PC-3 (cell line): ENCODE results near the gene AANAT. TPM values are rescaled to one million over a fixed set of nuclear protein-coding genes. Genes with fewer than 3 reads are reported as not detected.

Experiments
- ATAC-seq: fragments of 200-7000 bp; cut with Tn5 transposase; 2 replicates; pipeline ENCODE4 v1.9.1; 2020; ENCODE audit warnings: mild to moderate bottlenecking, moderate library complexity
- BruUV-seq: library from RNA; stranded (reverse); fragments of 400-500 nt; replicated peaks from 2 replicates; lab custom pipeline; 2021; lab: Mats Ljungman, UMichigan
- CTCF ChIA-PET: fragments of 300-600 bp; sonication (Branson Sonifier 250); formaldehyde crosslinking; loops from one replicate; lab custom pipeline; 2022; ENCODE audit warnings: antibody characterized with exemption; lab: Charles Lee
- POLR2A ChIA-PET: fragments of 300-600 bp; sonication (Branson Sonifier 250); formaldehyde crosslinking; loops from one replicate; lab custom pipeline; 2022; ENCODE audit warnings: antibody characterized with exemption; ENCODE audit not compliant: unreplicated experiment; lab: Charles Lee
- DNase-seq: peaks from one replicate; pipeline ENCODE4 v3.0.0-alpha.2; 2015
- H2AFZ ChIP-seq: fragments of 300-600 bp; sonication (generic); 2 replicates; pipeline ENCODE4 v1.6.0; 2016; ENCODE audit warnings: antibody characterized with exemption, low read length
- H3F3A ChIP-seq: fragments of 300-600 bp; sonication (generic); one replicate; pipeline ENCODE4 v1.6.0; 2017; ENCODE audit warnings: antibody characterized with exemption, low read length, control low read depth, mild to moderate bottlenecking; ENCODE audit not compliant: unreplicated experiment
- H3K27ac ChIP-seq: fragments of 300-600 bp; sonication (generic); 2 replicates; pipeline ENCODE4 v1.5.1; 2016; ENCODE audit warnings: mild to moderate bottlenecking, low read length
- H3K27me3 ChIP-seq: fragments of 300-600 bp; sonication (generic); 2 replicates; pipeline ENCODE4 v1.6.1; 2016; ENCODE audit warnings: low read length, mixed read lengths
- H3K36me3 ChIP-seq: fragments of 300-600 bp; sonication (generic); 2 replicates; pipeline ENCODE4 v1.6.1; 2016; ENCODE audit warnings: low read depth, mixed run types, low read length, mixed read lengths
- H3K4me1 ChIP-seq: fragments of 300-600 bp; sonication (generic); 2 replicates; pipeline ENCODE4 v1.5.1; 2016; ENCODE audit warnings: low read length; ENCODE audit not compliant: insufficient read depth
- H3K4me2 ChIP-seq: fragments of 300-600 bp; sonication (generic); 2 replicates; pipeline ENCODE4 v1.6.0; 2016; ENCODE audit warnings: low read length
- H3K4me3 ChIP-seq: fragments of 300-600 bp; sonication (generic); 2 replicates; pipeline ENCODE4 v1.5.1; 2016; ENCODE audit warnings: mild to moderate bottlenecking, low read length, mixed read lengths
- H3K79me2 ChIP-seq: fragments of 300-600 bp; sonication (generic); 2 replicates; pipeline ENCODE4 v1.6.1; 2017; ENCODE audit warnings: low read length, mixed read lengths
- H3K9ac ChIP-seq: fragments of 300-600 bp; sonication (generic); 2 replicates; pipeline ENCODE4 v1.6.0; 2016; ENCODE audit warnings: mild to moderate bottlenecking, low read length
- H3K9me2 ChIP-seq: fragments of 300-600 bp; sonication (generic); replicated peaks from 2 replicates; pipeline ENCODE4 v1.6.1; 2016; ENCODE audit warnings: mixed run types, low read length, mixed read lengths
- H3K9me3 ChIP-seq: fragments of 300-600 bp; sonication (generic); 2 replicates; pipeline ENCODE4 v1.6.1; 2016; ENCODE audit warnings: low read length, mixed read lengths
- H4K20me1 ChIP-seq: fragments of 300-600 bp; sonication (generic); 2 replicates; pipeline ENCODE4 v1.6.1; 2016; ENCODE audit warnings: low read length, mixed read lengths
- EZH2 ChIP-seq: fragments of 300-600 bp; sonication (generic); IDR thresholded peaks from one replicate; pipeline ENCODE4 v1.6.1; 2017; ENCODE audit warnings: antibody characterized with exemption, mild to moderate bottlenecking, low read length; ENCODE audit not compliant: unreplicated experiment
- EZH2phosphoT487 ChIP-seq: fragments of 300-600 bp; sonication (generic); IDR thresholded peaks from 2 replicates; pipeline ENCODE4 v1.6.1; 2018; ENCODE audit warnings: mild to moderate bottlenecking, antibody characterized with exemption, low read length, borderline replicate concordance
- intact Hi-C: fragments of 100-400 bp; cut with micrococcal nuclease; formaldehyde crosslinking; loops from 2 replicates; pipeline ENCODE4 v1.9.0; 2023
- total RNA-seq: library from RNA; depleted of rRNA; stranded (reverse); fragments of >200 nt; gene quantifications from 2 replicates; pipeline ENCODE4 v1.2.3, GENCODE V29; 2014
- TF ChIP-seq, protein P1 (sequence below): fragments of 300-600 bp; sonication (generic); conservative IDR thresholded peaks from 2 replicates; pipeline ENCODE4 v1.5.1; 2017; ENCODE audit warnings: antibody characterized with exemption, low read depth, mild to moderate bottlenecking, low read length

Gene AANAT
- total RNA-seq, 1 experiment from 2014 or later, result not detected

DNA sequence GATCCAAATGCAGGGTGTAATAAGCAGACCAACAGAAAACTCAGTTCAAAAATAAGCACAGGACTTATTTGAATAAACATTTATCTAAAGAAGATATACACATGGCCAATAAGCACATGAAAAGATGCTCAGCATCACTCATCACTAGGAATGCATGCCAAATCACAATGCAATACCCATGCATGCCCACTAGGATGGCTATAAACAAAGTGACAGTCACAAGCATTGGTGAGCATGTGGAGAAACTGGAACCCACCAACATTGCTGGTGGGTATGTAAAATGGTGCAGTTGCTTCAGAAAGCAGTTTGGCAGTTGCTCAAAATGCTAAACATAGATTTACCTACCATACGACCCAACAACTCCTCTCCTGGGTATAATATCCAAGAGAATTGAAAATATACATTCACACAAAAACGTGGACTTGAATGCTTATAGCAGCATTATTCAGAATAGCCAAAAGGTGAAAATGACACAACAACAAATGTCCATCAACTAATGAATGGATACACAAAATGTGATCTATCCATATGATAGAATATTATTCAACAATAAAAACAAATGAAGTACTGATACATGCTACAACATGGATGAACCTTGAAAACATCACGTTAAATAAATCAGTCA is 34.6 kb upstream of the AANAT start:
- CTCF ChIA-PET, result no interaction called here
- H3K27ac ChIP-seq, result no peak overlapping the region
- H3K9me3 ChIP-seq, result no peaks in the 10 kb centered on the region
- H3K4me3 ChIP-seq, result no peak overlapping the region
- no peaks in the 10 kb centered on the region for H3K27me3 ChIP-seq
- POLR2A ChIA-PET, result no interaction called here
- H3K9ac ChIP-seq, result no peak overlapping the region
- peaks cover 12% of the 10 kb centered on the region for H3K4me1 ChIP-seq
- intact Hi-C loops, result no loop called here
- H3K79me2 ChIP-seq, result peaks cover 95% of the 10 kb centered on the region
- H3F3A ChIP-seq, result no peaks in the 10 kb centered on the region
- peak; percentile 65 for DNase-seq
- no peak overlapping the region for H2AFZ ChIP-seq
- BruUV-seq, result no TSS peak
- TF ChIP-seq, protein P1, sequence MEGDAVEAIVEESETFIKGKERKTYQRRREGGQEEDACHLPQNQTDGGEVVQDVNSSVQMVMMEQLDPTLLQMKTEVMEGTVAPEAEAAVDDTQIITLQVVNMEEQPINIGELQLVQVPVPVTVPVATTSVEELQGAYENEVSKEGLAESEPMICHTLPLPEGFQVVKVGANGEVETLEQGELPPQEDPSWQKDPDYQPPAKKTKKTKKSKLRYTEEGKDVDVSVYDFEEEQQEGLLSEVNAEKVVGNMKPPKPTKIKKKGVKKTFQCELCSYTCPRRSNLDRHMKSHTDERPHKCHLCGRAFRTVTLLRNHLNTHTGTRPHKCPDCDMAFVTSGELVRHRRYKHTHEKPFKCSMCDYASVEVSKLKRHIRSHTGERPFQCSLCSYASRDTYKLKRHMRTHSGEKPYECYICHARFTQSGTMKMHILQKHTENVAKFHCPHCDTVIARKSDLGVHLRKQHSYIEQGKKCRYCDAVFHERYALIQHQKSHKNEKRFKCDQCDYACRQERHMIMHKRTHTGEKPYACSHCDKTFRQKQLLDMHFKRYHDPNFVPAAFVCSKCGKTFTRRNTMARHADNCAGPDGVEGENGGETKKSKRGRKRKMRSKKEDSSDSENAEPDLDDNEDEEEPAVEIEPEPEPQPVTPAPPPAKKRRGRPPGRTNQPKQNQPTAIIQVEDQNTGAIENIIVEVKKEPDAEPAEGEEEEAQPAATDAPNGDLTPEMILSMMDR, result peak; percentile 77
- TF ChIP-seq EZH2phosphoT487, result no peak
- no peaks in the 10 kb centered on the region for H3K9me2 ChIP-seq
- H3K4me2 ChIP-seq, result no peak overlapping the region
- peak; percentile 54; the same call in 1 of the 2 replicates for ATAC-seq
- peaks cover 12% of the 10 kb centered on the region; the same call in 1 of the 2 replicates for H3K36me3 ChIP-seq
- peaks cover 49% of the 10 kb centered on the region for H4K20me1 ChIP-seq

DNA sequence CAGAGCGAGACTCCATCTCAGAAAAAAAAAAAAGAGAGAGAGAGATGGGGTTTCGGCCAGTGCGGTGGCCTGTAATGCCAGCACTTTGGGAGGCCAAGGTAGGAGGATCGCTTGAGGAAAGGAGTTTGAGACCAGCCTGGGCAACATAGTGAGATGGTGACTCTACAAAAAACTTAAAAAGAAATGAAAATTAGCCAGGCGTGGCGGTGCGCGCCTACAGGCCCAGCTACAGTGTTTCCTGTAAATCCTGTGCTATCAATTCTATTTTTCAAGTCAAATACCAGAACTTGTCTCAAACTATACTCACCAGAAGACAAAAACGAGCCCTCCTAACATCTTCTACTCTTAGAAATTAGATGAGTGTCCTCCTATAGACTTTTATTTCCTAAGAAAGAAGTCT is 33.7 kb upstream of the AANAT start:
- Histone ChIP-seq H3K9me3 (no peaks in the 10 kb centered on the region), H3K4me1 (peaks cover 17% of the 10 kb centered on the region), H3K9ac (no peak overlapping the region), H2AFZ (no peak overlapping the region), H3K9me2 (no peaks in the 10 kb centered on the region), H3F3A (no peaks in the 10 kb centered on the region), H3K4me3 (no peak overlapping the region), H3K27ac (no peak overlapping the region), H3K27me3 (no peaks in the 10 kb centered on the region), H3K4me2 (no peak overlapping the region), H3K36me3 (peaks cover 12% of the 10 kb centered on the region; the same call in 1 of the 2 replicates), H3K79me2 (peaks cover 95% of the 10 kb centered on the region), H4K20me1 (peaks cover 54% of the 10 kb centered on the region)
- intact Hi-C loops, result no loop called here
- TF ChIP-seq EZH2 (no peak), EZH2phosphoT487 (no peak)
- TF ChIP-seq, protein P1, result no peak
- CTCF ChIA-PET, result no interaction called here
- BruUV-seq, result no TSS peak
- ATAC-seq (no peak), DNase-seq (no peak)
- POLR2A ChIA-PET, result no interaction called here

DNA sequence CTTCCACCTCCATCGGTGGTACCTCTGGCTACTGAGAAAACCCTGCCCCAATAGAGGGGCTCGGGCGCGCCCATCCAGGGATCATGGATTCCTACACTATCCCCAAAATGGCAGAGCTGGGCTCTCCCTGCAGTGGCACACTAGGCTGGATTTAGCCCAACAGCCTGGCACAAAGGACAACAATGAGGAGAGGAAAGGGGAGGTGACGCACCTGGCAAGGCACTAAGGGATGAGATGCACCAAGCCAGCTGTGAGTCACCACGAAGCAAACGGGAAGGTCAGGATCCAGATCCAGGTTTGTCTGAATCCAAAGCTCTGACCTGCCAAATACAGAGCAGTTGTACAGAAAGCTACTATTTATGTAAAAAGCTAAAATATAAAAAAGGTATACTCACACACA is 32.5 kb upstream of the AANAT start:
- no peak overlapping the region for H3K4me3 ChIP-seq
- TF ChIP-seq, protein P1, result no peak
- TF ChIP-seq EZH2phosphoT487 (no peak), EZH2 (no peak)
- H3K9me2 ChIP-seq, result no peaks in the 10 kb centered on the region
- H4K20me1 ChIP-seq, result peaks cover 60% of the 10 kb centered on the region
- DNase-seq, result peak; percentile 58
- ChIA-PET CTCF (interaction anchor here (0.6 kb wide), 1 partner anchor 26 kb away, joined by 3 read pairs; no protein-coding TSS in a partner anchor), POLR2A (no interaction called here)
- peaks cover 98% of the 10 kb centered on the region for H3K79me2 ChIP-seq
- no peaks in the 10 kb centered on the region for H3K9me3 ChIP-seq
- H3F3A ChIP-seq, result no peaks in the 10 kb centered on the region
- ATAC-seq, result peak; percentile 53
- BruUV-seq, result no TSS peak
- peaks cover 29% of the 10 kb centered on the region for H3K4me1 ChIP-seq
- H3K27ac ChIP-seq, result no peak overlapping the region
- intact Hi-C loops, result no loop called here
- no peaks in the 10 kb centered on the region for H3K27me3 ChIP-seq
- H3K9ac ChIP-seq, result no peak overlapping the region
- peaks cover 12% of the 10 kb centered on the region; the same call in 1 of the 2 replicates for H3K36me3 ChIP-seq
- no peak overlapping the region for H3K4me2 ChIP-seq
- no peak overlapping the region for H2AFZ ChIP-seq
